C1 segment of cervical spinal cord (tissue), 14 donors: Measurements from ENCODE around the gene CMTM1.

ENCODE experiments used
- DNase-seq, 14 donors: peaks; one replicate each; lab custom pipeline; 2025; lab: John Stamatoyannopoulos, UW

Gene CMTM1, protein sequence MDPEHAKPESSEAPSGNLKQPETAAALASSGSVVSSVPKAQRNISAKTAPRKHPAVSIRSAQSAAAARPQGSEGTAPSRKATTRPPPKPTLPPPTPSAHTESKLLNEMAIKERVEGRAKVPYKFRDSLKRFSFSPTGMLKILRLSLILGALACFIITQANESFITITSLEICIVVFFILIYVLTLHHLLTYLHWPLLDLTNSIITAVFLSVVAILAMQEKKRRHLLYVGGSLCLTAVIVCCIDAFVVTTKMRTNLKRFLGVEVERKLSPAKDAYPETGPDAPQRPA

DNA sequence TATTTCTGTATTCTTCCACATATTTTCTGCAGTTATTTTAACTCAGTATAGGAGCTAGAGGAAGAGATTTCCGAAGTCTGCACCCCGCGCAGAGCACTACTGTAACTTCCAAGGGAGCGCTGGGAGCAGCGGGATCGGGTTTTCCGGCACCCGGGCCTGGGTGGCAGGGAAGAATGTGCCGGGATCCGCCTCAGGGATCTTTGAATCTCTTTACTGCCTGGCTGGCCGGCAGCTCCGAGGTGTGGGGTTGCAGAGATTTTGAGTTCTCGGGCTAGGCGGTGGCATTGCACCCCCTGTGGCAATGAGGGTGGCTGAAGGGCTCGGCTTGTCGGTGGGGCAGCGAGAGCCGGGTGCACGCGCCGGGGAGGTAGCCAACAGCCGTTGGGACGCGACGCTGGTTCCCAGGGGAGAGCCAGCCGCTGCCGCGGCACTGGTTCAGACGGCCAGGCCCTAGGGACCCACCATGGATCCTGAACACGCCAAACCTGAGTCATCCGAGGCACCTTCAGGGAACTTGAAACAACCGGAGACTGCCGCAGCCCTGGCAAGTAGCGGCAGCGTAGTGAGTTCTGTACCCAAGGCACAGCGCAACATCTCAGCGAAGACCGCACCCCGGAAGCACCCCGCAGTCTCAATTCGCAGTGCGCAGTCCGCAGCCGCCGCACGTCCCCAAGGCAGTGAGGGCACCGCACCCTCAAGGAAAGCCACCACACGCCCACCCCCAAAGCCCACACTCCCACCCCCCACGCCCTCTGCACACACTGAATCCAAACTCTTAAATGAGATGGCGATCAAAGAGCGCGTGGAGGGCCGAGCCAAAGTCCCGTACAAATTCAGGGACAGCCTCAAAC is at the start of gene CMTM1:
Gene CMTM1 (plus strand): TSS at position 389 of the 851 bp plus-strand sequence. CDS start 75 bp downstream, at position 464.
- no peak for DNase-seq

DNA sequence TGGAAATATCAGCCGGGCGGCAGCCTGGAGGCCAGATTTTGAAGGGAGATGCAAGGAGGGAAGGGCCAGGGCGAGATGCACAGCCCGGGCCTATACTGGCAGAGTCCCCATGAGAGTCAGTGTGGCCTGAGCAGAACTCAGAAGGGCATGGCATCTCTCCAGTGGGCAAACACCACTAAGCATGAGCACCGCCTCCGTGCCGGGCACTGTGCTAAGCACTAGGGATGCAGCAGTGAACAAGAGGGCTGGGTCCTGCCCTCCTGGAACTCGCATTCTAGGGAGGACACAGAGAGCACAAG is 49.8 kb upstream of the CMTM1 start:
- no peak for DNase-seq

DNA sequence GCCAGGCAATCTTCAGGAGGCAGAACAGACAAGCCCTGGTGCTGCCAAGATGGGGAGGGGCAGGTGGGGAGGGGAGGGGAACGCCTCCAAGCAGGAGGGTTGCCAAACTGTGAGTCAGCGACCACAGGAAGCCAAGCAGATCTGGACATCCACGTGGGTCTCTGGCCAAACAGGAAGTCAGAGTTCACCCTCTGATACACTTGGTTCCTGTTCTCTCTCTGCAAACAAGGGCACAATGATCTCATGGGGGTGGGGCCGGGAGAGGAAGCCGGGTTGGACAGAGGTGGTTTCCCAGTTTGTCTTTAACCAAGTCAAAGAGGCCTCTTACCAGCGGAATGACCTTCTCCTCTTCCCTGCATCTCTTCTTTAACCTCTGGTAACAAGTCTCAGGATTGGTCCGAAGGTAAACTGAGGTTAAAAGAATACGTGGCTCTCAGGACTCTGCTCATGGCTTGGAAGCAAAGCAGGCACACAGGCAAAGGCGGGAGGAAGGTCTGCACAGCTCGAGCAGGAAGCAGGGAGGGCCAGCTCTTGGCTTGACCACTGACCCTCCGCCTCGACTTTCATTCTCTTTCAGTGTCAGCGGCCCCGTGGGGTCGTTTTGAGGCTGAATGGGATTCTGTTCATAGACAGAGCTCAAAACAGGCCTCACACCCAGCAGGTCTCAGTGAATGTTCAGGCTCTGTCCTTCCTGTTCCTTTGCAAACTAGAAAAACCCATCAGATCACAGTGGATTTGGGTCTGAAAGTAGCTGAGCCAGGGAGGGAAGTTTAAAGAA is 49.2 kb upstream of the CMTM1 start:
- DNase-seq, result peak in 13 of 14 donors; percentile 39 to 98 (median 91)

- DNase-seq, result peak in 2 of 14 donors; percentile 36 to 49
Measured at GRCh38 chr16:66517586-66518263, 48.5 kb upstream of the CMTM1 start.

DNA sequence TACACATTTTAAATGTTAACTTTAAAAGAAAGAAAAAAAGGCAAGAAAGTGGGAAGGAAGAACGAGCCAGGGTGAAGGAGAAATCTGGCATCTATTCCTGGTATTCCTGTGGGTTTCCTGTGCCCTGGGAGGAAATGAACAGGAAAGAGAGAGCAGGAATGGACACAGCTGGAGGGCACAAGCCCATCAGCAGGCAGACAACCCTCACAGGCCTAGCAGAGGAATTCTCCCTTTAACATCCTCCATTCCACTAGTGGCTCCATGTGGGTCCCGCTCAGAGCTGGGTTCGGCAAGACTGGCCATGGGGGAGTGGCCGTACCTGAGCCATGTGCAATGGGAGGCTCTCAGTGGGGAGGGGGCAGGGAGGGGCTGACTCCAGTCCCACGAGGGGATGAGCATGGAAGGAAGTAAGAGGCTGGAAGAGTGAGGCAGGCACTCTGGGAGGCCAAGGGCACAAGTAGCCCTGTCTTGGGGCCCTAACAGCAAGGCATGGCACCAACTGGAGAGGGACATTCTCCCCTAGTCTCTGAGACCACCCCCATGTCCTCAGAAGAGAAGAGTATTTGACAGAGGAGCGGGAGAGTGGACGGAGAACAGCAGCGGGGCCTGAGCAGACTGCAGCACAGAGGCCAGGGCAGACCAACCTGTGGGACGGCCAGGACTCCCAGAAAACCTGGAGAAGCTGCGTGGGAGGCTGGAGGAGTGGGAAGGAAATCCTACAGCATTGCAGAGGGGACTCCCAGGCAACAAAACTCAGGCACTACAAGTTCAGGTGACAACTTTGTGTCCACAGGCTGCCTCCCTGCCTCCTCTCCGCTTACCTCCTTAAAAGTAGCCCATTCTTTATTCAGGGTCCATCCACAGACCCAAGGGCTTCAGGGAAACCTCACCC is 46.5 kb upstream of the CMTM1 start:
- DNase-seq, result no peak

DNA sequence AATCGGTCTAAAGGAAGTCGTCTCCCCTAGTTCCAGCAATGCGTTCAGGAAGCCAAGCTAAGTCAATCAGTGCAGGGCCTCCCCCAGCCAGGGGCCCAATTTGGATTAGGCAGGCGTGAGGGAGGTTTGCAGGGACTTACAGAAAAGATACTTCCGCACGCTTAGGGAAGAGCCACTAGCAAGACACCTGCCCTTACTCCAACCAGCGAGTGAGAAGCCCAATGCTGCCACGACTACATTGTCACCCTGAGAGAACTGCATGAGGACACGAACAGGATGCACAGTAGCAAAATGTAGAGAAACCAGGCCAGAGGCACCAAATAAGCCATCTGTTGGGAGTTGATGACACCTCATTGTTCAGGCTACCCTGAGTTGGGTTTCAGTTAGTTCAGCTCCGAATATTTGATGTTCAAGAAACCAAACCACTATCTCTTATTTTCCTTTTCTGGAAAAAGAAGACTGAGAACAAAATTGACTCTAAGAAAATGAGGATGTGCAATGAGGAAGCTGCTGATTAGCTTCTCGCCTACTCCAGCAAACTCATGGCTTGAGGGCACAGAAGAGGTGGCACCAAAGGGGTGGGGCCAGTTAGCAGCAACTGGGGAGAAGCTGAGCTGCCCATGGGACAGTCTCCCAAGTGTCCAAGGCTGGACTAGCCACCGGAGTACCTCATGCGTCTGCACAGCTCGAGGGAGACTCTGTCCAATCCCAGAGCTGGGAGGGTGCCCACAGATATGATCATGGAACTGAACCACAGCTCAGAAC is 45.7 kb upstream of the CMTM1 start:
- DNase-seq, result peak in 5 of 14 donors; percentile 5 to 45 (median 27)

- DNase-seq, result no peak
Measured at GRCh38 chr16:66521252-66521713, 45.0 kb upstream of the CMTM1 start.

DNA sequence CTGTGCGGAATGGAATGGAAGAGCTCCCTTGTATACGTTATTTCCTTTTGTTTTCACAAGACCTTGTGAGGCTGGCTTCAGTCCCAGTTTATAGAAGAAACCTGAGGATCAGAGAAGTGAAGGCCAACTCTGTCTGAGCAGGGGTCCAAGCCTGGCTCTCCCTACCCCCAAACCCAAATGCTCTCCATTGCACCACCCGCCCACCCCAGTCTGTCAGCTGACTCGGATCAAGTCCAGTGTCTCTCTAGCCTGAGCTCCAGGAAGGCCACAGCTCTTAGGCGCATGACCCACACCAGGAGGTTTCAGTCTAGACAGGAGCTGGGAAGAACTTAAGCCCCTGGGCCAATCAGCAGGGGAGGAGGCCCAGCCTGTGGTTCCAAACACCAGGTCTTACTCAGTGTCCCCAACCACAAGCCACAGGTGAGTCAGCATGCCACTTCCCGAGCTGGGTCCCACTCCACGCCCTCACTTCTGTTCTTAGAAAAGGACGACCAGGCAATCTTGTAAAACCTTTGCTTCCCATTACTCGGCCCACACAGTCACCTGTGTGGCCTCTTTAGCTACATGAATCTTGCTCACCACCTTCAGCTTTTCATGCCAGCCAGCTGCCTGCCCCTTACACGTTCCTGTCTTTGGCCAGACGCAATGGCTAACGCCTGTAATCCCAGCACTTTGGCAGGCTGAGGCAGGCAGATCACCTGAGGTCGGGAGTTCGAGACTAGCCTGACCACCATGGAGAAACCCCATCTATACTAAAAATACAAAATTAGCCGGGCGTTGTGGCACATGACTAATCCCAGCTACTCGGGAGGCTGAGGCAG is 44.1 kb upstream of the CMTM1 start:
- peak in 5 of 14 donors; percentile 8 to 69 (median 34) for DNase-seq

DNA sequence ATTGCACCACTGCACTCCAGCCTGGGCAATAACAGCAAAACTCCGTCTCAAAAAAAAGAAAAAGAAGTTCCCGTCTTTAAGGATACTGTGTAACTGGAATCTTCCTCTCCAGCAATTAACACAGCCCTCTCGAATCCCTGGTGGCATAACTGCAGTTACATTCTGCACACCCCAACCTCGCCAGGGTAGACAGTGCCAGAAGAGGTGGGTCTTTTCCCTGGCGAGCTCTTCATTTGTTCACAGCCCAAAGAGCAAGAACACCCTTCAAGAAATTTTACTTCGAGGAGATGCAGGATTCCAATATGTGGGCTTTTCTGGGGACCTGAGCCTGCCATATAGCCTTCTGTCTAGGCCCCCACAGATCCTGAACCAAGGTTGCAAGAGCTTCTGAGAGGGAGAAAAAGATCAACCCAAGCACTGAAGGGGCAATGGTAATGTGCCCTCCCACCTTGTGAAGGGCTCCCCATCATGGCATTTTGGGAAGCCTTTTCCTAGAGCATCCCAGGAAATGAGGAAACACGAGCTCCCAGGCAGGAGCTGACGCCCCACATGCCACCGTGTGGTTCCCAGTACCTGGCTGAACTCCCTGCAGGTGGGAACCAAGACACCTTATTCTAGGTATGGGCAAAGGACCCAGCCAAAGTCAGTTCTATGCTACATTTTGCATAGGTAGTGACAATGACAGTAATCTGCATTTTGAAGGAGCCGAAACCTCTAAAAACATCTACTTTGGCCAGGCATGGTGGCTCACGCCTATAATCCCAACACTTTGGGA is 43.2 kb upstream of the CMTM1 start:
- DNase-seq, result no peak

- DNase-seq, result no peak
Measured at GRCh38 chr16:66523861-66524354, 42.3 kb upstream of the CMTM1 start.

DNA sequence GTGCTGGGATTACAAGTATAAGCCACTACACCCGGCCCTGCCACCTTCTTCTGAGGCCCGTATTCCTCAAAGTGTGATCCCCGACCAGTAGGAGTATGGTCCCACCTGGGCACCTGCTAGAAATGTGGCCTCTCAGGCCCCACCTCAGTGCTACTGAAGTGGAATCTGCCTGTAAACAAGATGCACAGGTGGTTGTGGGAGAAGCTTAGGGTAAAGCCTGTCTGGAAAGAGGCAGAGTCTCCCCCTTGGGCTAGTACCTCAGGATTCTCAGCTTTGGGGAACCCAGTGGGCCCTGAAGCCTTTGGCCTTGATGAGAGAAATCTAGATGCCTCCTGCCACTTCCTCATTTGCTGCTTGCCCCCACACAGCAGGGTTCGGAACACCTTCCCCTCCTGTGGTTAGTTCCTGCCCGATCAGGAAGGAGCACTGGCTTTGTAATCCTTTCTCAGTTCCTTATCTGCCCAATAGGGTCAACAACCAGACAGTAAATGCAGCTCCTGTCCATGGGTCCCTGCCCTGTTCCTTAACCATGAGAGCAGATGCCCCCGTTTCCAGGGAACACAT is 41.6 kb upstream of the CMTM1 start:
- DNase-seq, result peak in 8 of 14 donors; percentile 16 to 66 (median 44)

GRCh38 chr16:66525396-66526180 is 40.7 kb upstream of the CMTM1 start:
- DNase-seq, result no peak

GRCh38 chr16:66528294-66528693 is 37.9 kb upstream of the CMTM1 start:
- no peak for DNase-seq

GRCh38 chr16:66529475-66529874 is 36.8 kb upstream of the CMTM1 start:
- no peak for DNase-seq

DNA sequence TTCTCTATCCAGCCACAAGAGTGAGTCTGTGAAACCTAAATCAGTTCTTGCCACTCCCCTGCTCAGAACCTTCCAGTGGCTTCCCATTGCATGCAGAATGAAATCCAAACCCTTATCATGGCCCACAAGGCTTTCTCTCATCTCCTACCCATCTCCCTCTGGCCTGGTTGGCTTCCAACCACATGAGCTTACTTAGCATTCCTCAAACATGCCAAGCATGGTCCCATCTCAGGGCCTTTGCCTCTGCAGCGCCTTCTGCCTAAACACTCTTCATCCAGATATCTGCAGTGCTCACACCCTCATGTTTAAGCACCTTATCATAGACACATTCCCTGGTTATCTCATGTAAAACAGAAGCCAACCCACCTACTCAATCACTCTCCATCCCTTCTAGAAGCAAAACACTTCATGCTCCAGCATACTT is 31.9 kb upstream of the CMTM1 start:
- no peak for DNase-seq

DNA sequence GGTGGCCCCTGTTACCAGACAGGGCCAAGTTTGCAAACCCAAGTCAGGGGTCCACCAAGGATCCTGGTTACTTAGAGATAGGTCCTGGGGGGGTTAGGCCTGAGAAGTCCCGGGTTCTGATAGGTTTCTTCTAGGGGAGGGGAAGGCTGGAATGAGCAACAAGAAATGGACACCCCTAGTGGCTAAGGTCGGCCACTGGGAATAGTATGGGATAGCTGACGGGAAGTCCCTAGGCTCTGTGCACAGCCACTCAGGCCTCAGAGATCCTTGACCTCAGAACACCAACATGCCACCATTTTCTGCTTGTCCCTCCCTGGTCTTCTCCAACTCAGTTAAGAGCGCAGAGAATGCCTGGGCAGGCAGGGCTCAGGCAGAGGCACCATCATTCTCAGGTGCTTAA is 29.7 kb upstream of the CMTM1 start:
- no peak for DNase-seq

DNA sequence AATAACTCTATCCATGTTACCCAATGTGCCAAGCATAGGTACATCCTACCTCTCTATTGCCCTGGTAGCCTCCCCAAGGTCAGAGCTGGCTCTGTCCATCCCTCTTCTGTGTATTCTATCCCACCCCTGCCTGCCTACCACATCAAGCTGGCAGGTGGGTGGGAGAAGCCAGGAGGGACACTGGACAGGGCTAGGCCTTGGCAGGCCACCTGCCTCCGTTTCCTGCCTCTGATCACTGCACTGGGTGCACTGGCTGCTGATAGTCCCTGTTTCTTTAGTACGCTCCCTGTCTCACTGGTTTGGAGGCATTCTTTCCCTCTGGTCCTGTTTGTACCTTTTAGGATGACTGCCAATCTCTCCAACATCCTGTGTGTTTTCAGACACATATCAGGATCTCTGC is 29.0 kb upstream of the CMTM1 start:
- DNase-seq, result no peak
